HUES64 (cell line): ENCODE measurements around the gene ZCCHC12. TPM values are rescaled to one million over a fixed set of nuclear protein-coding genes. Genes with fewer than 3 reads are reported as not detected.
A peak's percentile ranks its signal among the peaks of the same experiment; 100 is the strongest.
"Not testable (repeated sequence)": the region's sequence is repeated elsewhere in the genome, so short reads cannot be mapped to it uniquely, and the experiment has no call there.

ENCODE experiments used
- H3K27ac ChIP-seq: 2 replicates; pipeline ENCODE4 v1.7.0; 2013; ENCODE audit warnings: low read depth, low read length, inconsistent platforms
- H3K27me3 ChIP-seq: 2 replicates; pipeline ENCODE4 v1.6.1; 2013; ENCODE audit warnings: mild to moderate bottlenecking, low read length; ENCODE audit not compliant: insufficient read depth
- H3K36me3 ChIP-seq: 2 replicates; pipeline ENCODE4 v1.6.1; 2013; ENCODE audit warnings: mild to moderate bottlenecking, low read length; ENCODE audit not compliant: insufficient read depth
- H3K4me1 ChIP-seq: 2 replicates; pipeline ENCODE4 v1.6.1; 2013; ENCODE audit warnings: mild to moderate bottlenecking, low read length, moderate library complexity; ENCODE audit not compliant: insufficient read depth
- H3K4me3 ChIP-seq: 2 replicates; pipeline ENCODE4 v1.5.1; 2013; ENCODE audit warnings: mild to moderate bottlenecking, low read length, moderate library complexity
- H3K9ac ChIP-seq: 2 replicates; pipeline ENCODE4 v1.6.1; 2013; ENCODE audit warnings: mild to moderate bottlenecking, low read depth, low read length
- H3K9me3 ChIP-seq: 2 replicates; pipeline ENCODE4 v1.6.1; 2013; ENCODE audit warnings: low read depth, low read length; ENCODE audit not compliant: insufficient read depth
- WGBS: fragments of 150-250, 120-280 bp; methylation state at CpG from one replicate; pipeline ENCODE4 v1.1.7; 2013; ENCODE audit warnings: missing lambda C conversion rate; 5-methylcytosine and 5-hydroxymethylcytosine counted together
- polyA plus RNA-seq, 2 experiments: library from polyadenylated mRNA; stranded (reverse); fragments of 50-300 nt; gene quantifications; one replicate each; pipeline ENCODE4 v1.2.3, GENCODE V29; 2013

The ZCCHC12 gene
- 0.45 TPM for polyA plus RNA-seq (2013, experiment 1 of 2)
- polyA plus RNA-seq (2013, experiment 2 of 2), result 1.1 TPM

- Histone ChIP-seq H3K27me3 (peaks cover 81% of the 10 kb centered on the region), H3K9me3 (0 out of 2 replicates have a peak, but pooled peaks cover 5% of the 10 kb centered on the region), H3K4me1 (no peaks in the 10 kb centered on the region; the same call in 1 of the 2 replicates), H3K36me3 (no peaks in the 10 kb centered on the region), H3K27ac (no peak within 1 kb of the TSS), H3K9ac (no peak within 1 kb of the TSS), H3K4me3 (peak within 1 kb of the TSS; percentile 46)
- WGBS, result 1% methylated on average over 46 of the region's 51 CpGs
These were observed at the start of gene ZCCHC12 for GRCh38 chrX:118823263-118824172. Gene ZCCHC12 (plus strand): TSS chrX:118823824. CDS start chrX:118825245, 1,421 bp downstream.

GRCh38 chrX:118779581-118779980 lies 44.0 kb upstream of the ZCCHC12 start:
- H3K27ac ChIP-seq, result no peak overlapping the region
- H3K36me3 ChIP-seq, result no peaks in the 10 kb centered on the region
- H3K4me3 ChIP-seq, result no peak overlapping the region
- no peaks in the 10 kb centered on the region for H3K27me3 ChIP-seq
- H3K9me3 ChIP-seq, result no peaks in the 10 kb centered on the region
- 93% methylated on average over 2 of the region's 2 CpGs for WGBS
- H3K9ac ChIP-seq, result no peak overlapping the region
- H3K4me1 ChIP-seq, result no peaks in the 10 kb centered on the region

- H3K27me3 ChIP-seq, result no peaks in the 10 kb centered on the region
- no peaks in the 10 kb centered on the region for H3K36me3 ChIP-seq
- WGBS, result 73% methylated on average over 2 of the region's 2 CpGs
- H3K27ac ChIP-seq, result no peak overlapping the region
- no peak overlapping the region for H3K4me3 ChIP-seq
- H3K9ac ChIP-seq, result no peak overlapping the region
- no peaks in the 10 kb centered on the region for H3K4me1 ChIP-seq
- H3K9me3 ChIP-seq, result no peaks in the 10 kb centered on the region
These were observed 43.1 kb upstream of the ZCCHC12 start for GRCh38 chrX:118780509-118780908.

GRCh38 chrX:118780911-118781310 lies 42.7 kb upstream of the ZCCHC12 start:
- Histone ChIP-seq H3K9me3 (no peaks in the 10 kb centered on the region), H3K27ac (no peak overlapping the region), H3K27me3 (no peaks in the 10 kb centered on the region), H3K9ac (no peak overlapping the region), H3K4me1 (no peaks in the 10 kb centered on the region), H3K36me3 (no peaks in the 10 kb centered on the region), H3K4me3 (no peak overlapping the region)
- WGBS, result no CpG with 5 or more reads among the region's 1 CpG

GRCh38 chrX:118795528-118796280 lies 27.9 kb upstream of the ZCCHC12 start:
- Histone ChIP-seq H3K4me3 (no peak overlapping the region), H3K36me3 (no peaks in the 10 kb centered on the region), H3K27ac (no peak overlapping the region), H3K9me3 (no peaks in the 10 kb centered on the region), H3K4me1 (no peaks in the 10 kb centered on the region), H3K9ac (no peak overlapping the region), H3K27me3 (no peaks in the 10 kb centered on the region)
- WGBS, result 98% methylated on average over 3 of the region's 5 CpGs

GRCh38 chrX:118802857-118803256 lies 20.8 kb upstream of the ZCCHC12 start:
- WGBS, result 81% methylated on average over 1 of the region's 1 CpG
- no peaks in the 10 kb centered on the region for H3K36me3 ChIP-seq
- H3K27ac ChIP-seq, result no peak overlapping the region
- H3K4me1 ChIP-seq, result no peaks in the 10 kb centered on the region
- no peak overlapping the region for H3K4me3 ChIP-seq
- no peak overlapping the region for H3K9ac ChIP-seq
- 0 out of 2 replicates have a peak, but pooled peaks cover 4% of the 10 kb centered on the region for H3K9me3 ChIP-seq
- no peaks in the 10 kb centered on the region for H3K27me3 ChIP-seq

- no peaks in the 10 kb centered on the region for H3K27me3 ChIP-seq
- no peak overlapping the region for H3K27ac ChIP-seq
- no peak overlapping the region for H3K9ac ChIP-seq
- WGBS, result 37% methylated on average over 4 of the region's 4 CpGs
- no peaks in the 10 kb centered on the region for H3K4me1 ChIP-seq
- no peak overlapping the region for H3K4me3 ChIP-seq
- 0 out of 2 replicates have a peak, but pooled peaks cover 4% of the 10 kb centered on the region for H3K9me3 ChIP-seq
- H3K36me3 ChIP-seq, result no peaks in the 10 kb centered on the region
These were observed 16.2 kb upstream of the ZCCHC12 start for GRCh38 chrX:118807151-118808017.

- not testable (repeated sequence) for H3K4me1 ChIP-seq, H3K9ac ChIP-seq, H3K36me3 ChIP-seq, H3K9me3 ChIP-seq, H3K27ac ChIP-seq, H3K4me3 ChIP-seq
- peaks cover 20% of the 10 kb centered on the region for H3K27me3 ChIP-seq
- WGBS, result 100% methylated on average over 3 of the region's 4 CpGs
These were observed 6.4 kb upstream of the ZCCHC12 start for GRCh38 chrX:118817257-118817656.

GRCh38 chrX:118824173-118824730 lies 628 bp downstream of the ZCCHC12 start:
- Histone ChIP-seq H3K27ac (no peak overlapping the region), H3K27me3 (peaks cover 89% of the 10 kb centered on the region), H3K4me1 (no peaks in the 10 kb centered on the region; the same call in 1 of the 2 replicates), H3K36me3 (no peaks in the 10 kb centered on the region), H3K4me3 (peak overlapping the region; percentile 46), H3K9me3 (0 out of 2 replicates have a peak, but pooled peaks cover 5% of the 10 kb centered on the region), H3K9ac (no peak overlapping the region)
- WGBS, result under 1% methylated on average over 17 of the region's 22 CpGs

GRCh38 chrX:118825227-118825626 lies 1.6 kb downstream of the ZCCHC12 start:
- H3K9ac ChIP-seq, result no peak overlapping the region
- peaks cover 96% of the 10 kb centered on the region for H3K27me3 ChIP-seq
- no peak overlapping the region for H3K4me3 ChIP-seq
- 4% methylated on average over 15 of the region's 16 CpGs for WGBS
- H3K4me1 ChIP-seq, result no peaks in the 10 kb centered on the region; the same call in 1 of the 2 replicates
- H3K9me3 ChIP-seq, result 0 out of 2 replicates have a peak, but pooled peaks cover 5% of the 10 kb centered on the region
- no peaks in the 10 kb centered on the region for H3K36me3 ChIP-seq
- no peak overlapping the region for H3K27ac ChIP-seq
